ENCODE results near the gene ZDHHC14.
"Not testable (repeated sequence)": the region's sequence is repeated elsewhere in the genome, so short reads cannot be mapped to it uniquely, and the experiment has no call there.

Gene ZDHHC14

DNA sequence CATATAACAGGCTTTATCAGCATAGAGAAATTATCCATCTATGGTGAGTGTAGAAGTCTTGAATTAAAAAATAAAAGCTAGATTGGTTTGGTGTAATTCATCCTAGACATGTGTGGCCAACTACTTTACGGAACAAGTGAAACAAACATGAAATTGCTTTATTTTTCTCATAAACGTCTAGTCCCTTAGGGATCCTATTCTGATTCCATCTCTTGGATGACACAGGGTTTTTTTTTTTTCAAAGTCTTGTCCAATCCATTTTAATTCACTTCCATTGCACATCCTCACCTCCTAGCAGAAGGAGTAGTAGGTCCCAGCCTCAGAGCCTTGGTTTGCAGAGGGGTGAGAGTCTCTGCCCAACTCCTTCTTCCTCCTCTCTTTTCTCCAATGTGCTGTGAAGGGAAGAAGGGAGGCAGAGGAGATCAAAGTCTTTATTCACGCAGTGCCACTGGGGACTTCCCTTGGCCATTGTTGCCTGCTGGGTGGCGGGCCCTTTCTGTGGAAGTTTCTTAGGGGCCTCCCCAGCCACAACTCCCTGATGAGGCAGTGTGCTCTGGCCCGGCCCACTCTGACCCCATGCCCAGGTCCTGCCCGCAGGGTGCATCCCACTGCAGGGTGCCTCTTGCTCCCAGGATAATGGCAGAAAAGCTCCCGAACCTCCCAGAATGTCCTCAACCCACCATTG is 337.7 kb downstream of the ZDHHC14 start:
- DNase-seq (ENCODE audit: low read depth in 3 of 3): no peak

GRCh38 chr6:157720964-157721363 is 340.0 kb downstream of the ZDHHC14 start:
- not testable (repeated sequence) for DNase-seq (ENCODE audit: low read depth in 3 of 3)

GRCh38 chr6:157721426-157721825 is 340.4 kb downstream of the ZDHHC14 start:
- DNase-seq (ENCODE audit: low read depth in 3 of 3): no peak

- no peak for DNase-seq (ENCODE audit: low read depth in 3 of 3)
Observed at GRCh38 chr6:157721830-157722229, 340.8 kb downstream of the ZDHHC14 start.

DNA sequence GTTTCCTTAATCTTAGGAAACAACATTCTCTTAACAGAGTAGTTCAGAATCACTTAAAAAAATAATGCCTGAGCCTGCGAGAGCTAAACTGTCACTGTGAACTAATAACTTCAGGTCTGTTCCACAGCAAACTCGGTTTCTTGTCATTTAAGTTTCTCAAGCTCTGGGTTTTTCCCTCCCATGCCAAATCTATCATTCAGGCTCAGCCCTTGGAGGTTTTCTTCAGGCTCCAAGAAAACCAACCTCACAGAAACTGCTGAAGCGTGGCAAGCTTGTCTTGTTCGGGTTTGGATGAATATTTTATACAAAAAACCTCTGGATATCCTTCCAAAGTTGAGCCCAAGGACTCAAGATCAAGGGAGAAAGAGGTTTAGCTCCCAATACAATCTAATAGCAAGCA is 342.4 kb downstream of the ZDHHC14 start:
- no peak for DNase-seq (ENCODE audit: low read depth in 3 of 3)

GRCh38 chr6:157724138-157724820 is 343.3 kb downstream of the ZDHHC14 start:
- DNase-seq (ENCODE audit: low read depth in 3 of 3): no peak

DNA sequence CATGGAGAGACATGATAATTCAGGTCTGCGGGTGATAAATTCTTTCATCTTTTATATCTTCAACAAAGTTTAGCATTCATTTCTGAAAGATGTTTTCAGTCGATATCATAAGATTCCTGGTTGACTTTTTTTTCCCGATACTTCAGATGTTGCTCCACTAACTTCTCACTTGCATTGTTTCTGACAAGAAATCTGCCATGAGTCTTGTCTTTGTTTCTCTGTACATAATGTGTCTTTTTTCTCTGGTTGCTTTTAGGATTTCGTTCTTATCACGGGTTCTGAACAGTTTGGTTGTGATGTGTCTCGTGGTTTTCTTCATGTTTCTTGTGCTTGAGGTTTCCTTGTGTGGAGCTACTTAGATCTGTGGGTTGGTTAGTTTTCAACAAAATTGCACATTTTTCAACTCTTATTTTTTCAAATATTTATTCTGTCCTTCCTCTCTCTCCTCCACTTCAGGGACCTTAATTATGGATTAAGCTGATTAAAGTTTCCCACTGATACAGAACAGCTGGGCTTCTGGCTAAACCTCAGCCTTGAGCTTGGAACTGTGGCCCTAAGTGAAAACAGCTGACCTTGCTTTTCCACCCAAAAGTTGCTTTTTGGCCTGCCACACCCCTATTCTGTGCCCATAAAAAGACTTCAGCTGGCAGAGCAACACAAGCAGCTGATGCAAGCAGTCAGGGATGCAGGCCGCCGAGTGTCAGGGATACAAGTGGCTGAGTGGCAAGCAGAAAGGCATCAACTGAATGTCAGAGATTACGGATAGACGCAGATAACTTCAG is 344.2 kb downstream of the ZDHHC14 start:
- DNase-seq (ENCODE audit: low read depth in 3 of 3): no peak

- DNase-seq (ENCODE audit: low read depth in 3 of 3): no peak
Observed at GRCh38 chr6:157725836-157726235, 344.8 kb downstream of the ZDHHC14 start.

DNA sequence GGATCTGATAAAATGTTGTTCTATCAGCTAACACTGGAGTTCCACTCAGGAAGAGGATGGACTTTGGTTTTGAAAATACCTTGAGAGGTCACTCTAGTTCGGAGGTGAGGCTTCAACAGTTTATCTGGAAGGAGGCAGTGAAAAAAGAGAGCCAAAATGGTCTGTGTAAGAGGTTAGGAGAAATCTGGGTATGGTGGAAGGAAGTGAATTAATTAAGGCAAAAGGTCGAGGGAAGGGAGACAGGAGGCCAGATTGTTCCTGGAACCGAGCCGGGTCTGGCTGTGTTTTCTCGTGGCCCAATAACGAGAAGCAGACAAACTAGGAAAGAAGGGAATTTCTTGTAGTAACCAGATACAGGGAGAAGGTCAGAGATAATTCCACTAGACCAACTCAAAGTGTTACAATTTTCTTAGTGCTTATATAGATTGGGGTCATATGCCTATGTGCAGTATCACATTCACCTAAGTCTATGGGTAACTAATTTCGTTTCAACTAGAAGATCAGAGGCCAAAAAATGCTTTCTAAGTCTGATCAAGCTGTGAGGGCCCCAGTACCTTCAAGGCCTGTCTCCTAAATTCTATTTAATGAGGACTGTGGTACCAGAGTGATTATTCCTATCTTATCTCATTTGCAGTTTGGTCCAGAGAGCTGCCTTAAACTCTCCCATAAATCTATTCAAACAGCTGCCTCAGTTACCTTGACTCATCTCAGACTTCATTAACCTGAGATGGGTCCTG is 346.1 kb downstream of the ZDHHC14 start:
- DNase-seq (ENCODE audit: low read depth in 3 of 3): no peak

All from stimulated activated CD4-positive, alpha-beta T cell treated with anti-CD3 and anti-CD28 coated beads, TNF-alpha, amount 100 ng/mL, for 4 hours (primary cell).